ENCODE measurements around the gene CXCL5. TPM values are rescaled to one million over a fixed set of nuclear protein-coding genes. Genes with fewer than 3 reads are reported as not detected.
"Not testable (repeated sequence)": the region's sequence is repeated elsewhere in the genome, so short reads cannot be mapped to it uniquely, and the experiment has no call there.

CXCL5 gene
- total RNA-seq, 4 donors from 2014 or later = 0.64 TPM; not detected in 3

GRCh38 chr4:73984736-73985527 lies 13.5 kb downstream of the CXCL5 start:
- intact Hi-C loops (cut with DNase I; ENCODE audit: low total_unique reads) = no loop called here
- no peak for DNase-seq
- Histone ChIP-seq H3K4me3 (no peak overlapping the region), H3K27me3 (no peaks in the 10 kb centered on the region), H3K27ac (no peak overlapping the region), H3K36me3 (no peaks in the 10 kb centered on the region), H3K9me3 (no peaks in the 10 kb centered on the region), H3K4me1 (no peaks in the 10 kb centered on the region)
- TF ChIP-seq EP300 (IDR thresholded peaks at IDR 0.05; ENCODE audit: low read depth) (no peak), POLR2AphosphoS5 (IDR thresholded peaks at IDR 0.05) (no peak), CTCF (IDR thresholded peaks at IDR 0.05) (no peak), POLR2A (IDR thresholded peaks at IDR 0.05) (no peak)
- WGBS, 2 donors (ENCODE audit: low coverage in 1 of 2) = 85 to 93% methylated on average over 4 of the region's 4 CpGs
- in situ Hi-C loops (cut with MboI; ENCODE audit: low pct_ligation_motif_present in 1 of 4, low pct_unique_long_range_greater_than_20kb in 1 of 4, low sequenced_read_pairs in 3 of 4) = no loop called here

- H3K36me3 ChIP-seq; H3K4me1 ChIP-seq; in situ Hi-C loops (cut with MboI; ENCODE audit: low pct_ligation_motif_present in 1 of 4, low pct_unique_long_range_greater_than_20kb in 1 of 4, low sequenced_read_pairs in 3 of 4); H3K4me3 ChIP-seq; intact Hi-C loops (cut with DNase I; ENCODE audit: low total_unique reads); H3K9me3 ChIP-seq; H3K27ac ChIP-seq; DNase-seq; H3K27me3 ChIP-seq: not testable (repeated sequence)
- 70 to 83% methylated on average over 2 to 7 of the region's 7 CpGs for WGBS, 2 donors (ENCODE audit: low coverage in 1 of 2)
These were observed 17.3 kb downstream of the CXCL5 start for GRCh38 chr4:73981175-73981574.

GRCh38 chr4:73979407-73979957 lies 19.0 kb downstream of the CXCL5 start:
- no peak overlapping the region for H3K4me3 ChIP-seq
- H3K9me3 ChIP-seq = no peaks in the 10 kb centered on the region
- no peaks in the 10 kb centered on the region for H3K27me3 ChIP-seq
- no peak for TF ChIP-seq CTCF (IDR thresholded peaks at IDR 0.05)
- no peak for TF ChIP-seq POLR2AphosphoS5 (IDR thresholded peaks at IDR 0.05)
- TF ChIP-seq EP300 (IDR thresholded peaks at IDR 0.05; ENCODE audit: low read depth) = no peak
- no peak for TF ChIP-seq POLR2A (IDR thresholded peaks at IDR 0.05)
- no peaks in the 10 kb centered on the region for H3K4me1 ChIP-seq
- in situ Hi-C loops (cut with MboI; ENCODE audit: low pct_ligation_motif_present in 1 of 4, low pct_unique_long_range_greater_than_20kb in 1 of 4, low sequenced_read_pairs in 3 of 4) = no loop called here
- intact Hi-C loops (cut with DNase I; ENCODE audit: low total_unique reads) = no loop called here
- 84 to 86% methylated on average over 3 of the region's 3 CpGs for WGBS, 2 donors (ENCODE audit: low coverage in 1 of 2)
- DNase-seq = no peak
- H3K36me3 ChIP-seq = no peaks in the 10 kb centered on the region
- no peak overlapping the region for H3K27ac ChIP-seq

GRCh38 chr4:73978886-73979285 lies 19.6 kb downstream of the CXCL5 start:
- Histone ChIP-seq H3K27me3 (no peaks in the 10 kb centered on the region), H3K9me3 (no peaks in the 10 kb centered on the region), H3K27ac (no peak overlapping the region), H3K36me3 (no peaks in the 10 kb centered on the region), H3K4me3 (no peak overlapping the region), H3K4me1 (no peaks in the 10 kb centered on the region)
- no peak for DNase-seq
- intact Hi-C loops (cut with DNase I; ENCODE audit: low total_unique reads) (no loop called here), in situ Hi-C loops (cut with MboI; ENCODE audit: low pct_ligation_motif_present in 1 of 4, low pct_unique_long_range_greater_than_20kb in 1 of 4, low sequenced_read_pairs in 3 of 4) (no loop called here)
- no peak for TF ChIP-seq POLR2AphosphoS5 (IDR thresholded peaks at IDR 0.05)
- no peak for TF ChIP-seq CTCF (IDR thresholded peaks at IDR 0.05)
- TF ChIP-seq EP300 (IDR thresholded peaks at IDR 0.05; ENCODE audit: low read depth) = no peak
- TF ChIP-seq POLR2A (IDR thresholded peaks at IDR 0.05) = no peak
